B cell (primary cell): ENCODE results near the gene PRKAR1A. TPM values are rescaled to one million over a fixed set of nuclear protein-coding genes. Genes with fewer than 3 reads are reported as not detected.

Experiments used
- ATAC-seq: fragments of 200-7000 bp; cut with Tn5 transposase; one replicate; pipeline ENCODE4 v1.10.0; 2021; ENCODE audit warnings: low read depth, mild to moderate bottlenecking, moderate number of reproducible peaks, moderate library complexity
- CTCF ChIA-PET: fragments of 350-600 bp; sonication (Branson Sonifier 250); formaldehyde crosslinking; loops from one replicate; lab custom pipeline; 2021; ENCODE audit warnings: antibody characterized with exemption, inconsistent platforms; lab: Charles Lee
- POLR2A ChIA-PET: fragments of 350-600 bp; sonication (Branson Sonifier 250); formaldehyde crosslinking; loops from one replicate; lab custom pipeline; 2021; ENCODE audit warnings: antibody characterized with exemption; lab: Charles Lee
- DNase-seq: peaks from one replicate; pipeline ENCODE4 v3.0.0; 2013
- H2AFZ ChIP-seq: 2 replicates; pipeline ENCODE4 v1.6.1; 2012; ENCODE audit warnings: mild to moderate bottlenecking, low read depth, low read length; ENCODE audit not compliant: insufficient read depth, poor library complexity, severe bottlenecking
- H3K27ac ChIP-seq, 2 donors: 1 replicate in 1 of 2; 2 replicates in 1 of 2; pipeline ENCODE4 v1.5.1; 2012 to 2013; ENCODE audit warnings: low read length in 2 of 2, mild to moderate bottlenecking in 2 of 2, moderate library complexity in 1 of 2
- H3K27me3 ChIP-seq, 4 experiments: fragments of 200-600 bp in 1 of 4; sonication (generic) in 1 of 4; replicated peaks in 1 of 4; 1 replicate in 2 of 4; 2 replicates in 2 of 4; pipeline versions ENCODE4 v1.6.1 to v1.7.0; 2013 to 2016; ENCODE audit warnings: low read length in 3 of 4, mild to moderate bottlenecking in 2 of 4, mixed read lengths in 1 of 4, moderate library complexity in 1 of 4; ENCODE audit not compliant: insufficient read depth in 4 of 4, control insufficient read depth in 3 of 4; ENCODE audit errors: control extremely low read depth in 1 of 4
- H3K36me3 ChIP-seq, 2 experiments: replicated peaks in 1 of 2; 1 replicate in 1 of 2; 2 replicates in 1 of 2; pipeline versions ENCODE4 v1.6.1 to v1.7.1; 2013; ENCODE audit warnings: low read length in 1 of 2; ENCODE audit not compliant: insufficient read depth in 2 of 2, control insufficient read depth in 1 of 2; ENCODE audit errors: control extremely low read depth in 1 of 2, extremely low read depth in 1 of 2
- H3K4me1 ChIP-seq, 2 donors: fragments of 200-600 bp in 1 of 2; sonication (generic) in 1 of 2; 1 replicate in 1 of 2; 2 replicates in 1 of 2; pipeline versions ENCODE4 v1.5.1 to v1.6.1; 2013 to 2017; ENCODE audit warnings: low read length in 2 of 2; ENCODE audit not compliant: control insufficient read depth in 2 of 2, insufficient read depth in 2 of 2
- H3K4me2 ChIP-seq: replicated peaks from 2 replicates; pipeline ENCODE3; 2012; ENCODE audit warnings: mild to moderate bottlenecking, low read depth, low read length; ENCODE audit not compliant: poor library complexity, severe bottlenecking
- H3K4me3 ChIP-seq, 5 experiments: fragments of 200-600 bp in 1 of 5; sonication (generic) in 1 of 5; 1 replicate in 3 of 5; 2 replicates in 2 of 5; pipeline versions ENCODE4 v1.5.1 to v1.7.0; 2011 to 2016; ENCODE audit warnings: low read length in 4 of 5, mild to moderate bottlenecking in 4 of 5, low read depth in 2 of 5, control low read depth in 1 of 5, moderate library complexity in 1 of 5; ENCODE audit not compliant: insufficient read depth in 1 of 5; ENCODE audit errors: control extremely low read depth in 1 of 5, extremely low read depth in 1 of 5
- H3K79me2 ChIP-seq: fragments of 200-600 bp; sonication (generic); one replicate; pipeline ENCODE4 v1.6.0; 2016; ENCODE audit warnings: low read length; ENCODE audit not compliant: control insufficient read depth, insufficient read depth
- H3K9ac ChIP-seq: fragments of 200-600 bp; sonication (generic); 2 replicates; pipeline ENCODE4 v1.6.1; 2017; ENCODE audit warnings: mild to moderate bottlenecking, low read length, moderate library complexity
- H3K9me3 ChIP-seq, 3 donors: one replicate each; pipeline versions ENCODE4 v1.6.1 to v1.7.1; 2013; ENCODE audit warnings: low read length in 2 of 3; ENCODE audit not compliant: control insufficient read depth in 2 of 3, insufficient read depth in 1 of 3; ENCODE audit errors: control extremely low read depth in 1 of 3
- H4K20me1 ChIP-seq: 2 replicates; pipeline ENCODE4 v1.6.0; 2012; ENCODE audit warnings: mild to moderate bottlenecking, low read length; ENCODE audit not compliant: insufficient read depth, control insufficient read depth, poor library complexity, severe bottlenecking
- H3K27ac Mint-ChIP-seq: one replicate; pipeline ENCODE4 v1.8.0; 2021; ENCODE audit warnings: mixed read lengths
- H3K27me3 Mint-ChIP-seq: one replicate; pipeline ENCODE4 v1.8.0; 2021; ENCODE audit warnings: mixed read lengths
- H3K4me1 Mint-ChIP-seq: one replicate; pipeline ENCODE4 v1.8.0; 2021; ENCODE audit warnings: mixed read lengths
- H3K4me3 Mint-ChIP-seq: one replicate; pipeline ENCODE4 v1.8.0; 2021; ENCODE audit warnings: mixed read lengths
- H3K9me3 Mint-ChIP-seq: one replicate; pipeline ENCODE4 v1.8.0; 2022; ENCODE audit warnings: mixed read lengths; ENCODE audit not compliant: insufficient read depth
- EZH2 ChIP-seq: IDR thresholded peaks from 2 replicates; pipeline ENCODE4 v1.6.1; 2012; ENCODE audit warnings: borderline replicate concordance, low read depth, mild to moderate bottlenecking, moderate library complexity, low read length; ENCODE audit not compliant: insufficient read depth, poor library complexity, severe bottlenecking
- WGBS: methylation state at CpG from one replicate; pipeline ENCODE4 v1.1.5; 2013; ENCODE audit warnings: missing lambda C conversion rate; ENCODE audit not compliant: insufficient coverage; 5-methylcytosine and 5-hydroxymethylcytosine counted together
- intact Hi-C: fragments of 100-400 bp; cut with micrococcal nuclease; formaldehyde crosslinking; loops from one replicate; pipeline ENCODE4 v1.10.0; 2022
- polyA plus RNA-seq: library from polyadenylated mRNA; depleted of rRNA; stranded (reverse); fragments of >200 nt; gene quantifications from 2 replicates; pipeline ENCODE4 v1.2.3, GENCODE V29; 2012
- total RNA-seq, 2 donors: library from RNA; stranded (reverse); fragments of 120-200 nt in 1 of 2; gene quantifications; 1 replicate in 1 of 2; 2 replicates in 1 of 2; pipeline versions ENCODE4 v1.2.3 to v1.2.4, GENCODE V29; 2013 to 2022
- TF ChIP-seq, protein P1 (sequence below): fragments of 200-600 bp; IDR thresholded peaks from one replicate; pipeline ENCODE4 v1.8.0; 2022; ENCODE audit warnings: antibody characterized with exemption, mild to moderate bottlenecking

The PRKAR1A gene
- total and polyA plus RNA-seq, 2 donors (not counting 1 experiment from before 2014, with no cell fraction given): 63.1 to 296 TPM

DNA sequence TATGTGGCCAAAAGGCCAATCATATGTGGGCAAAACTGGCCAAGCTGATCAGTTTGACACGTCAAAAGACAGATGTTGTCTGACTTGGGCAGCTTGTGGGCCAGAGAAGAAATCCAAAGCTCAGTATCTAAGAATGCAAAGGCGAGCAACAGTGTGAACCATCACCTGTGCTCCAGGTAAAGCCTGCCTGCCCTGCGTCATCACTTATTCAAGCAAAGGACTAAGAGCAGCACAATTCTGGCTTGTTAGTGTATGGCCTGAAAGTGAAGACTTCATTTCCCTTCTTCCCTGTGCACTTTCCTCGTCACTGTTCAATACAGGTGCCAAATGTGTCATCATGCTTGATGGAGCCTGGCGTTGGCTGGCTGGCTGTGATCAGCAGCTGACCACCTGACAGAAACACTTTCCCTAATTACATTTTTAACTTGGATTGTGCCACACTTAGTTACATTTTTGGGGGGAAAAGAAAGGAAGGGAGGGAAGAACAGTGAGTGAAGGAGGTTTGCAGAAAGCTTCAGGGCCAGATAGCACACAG lies 84.2 kb downstream of the PRKAR1A start:
- Histone ChIP-seq H3K4me2 (no peak overlapping the region), H3K27ac (no peak overlapping the region), H3K9me3 (no peaks in the 10 kb centered on the region), H3K27me3 (peaks cover 0 to 34% (median 22%) of the 10 kb centered on the region in 4 experiments), H4K20me1 (no peaks in the 10 kb centered on the region), H3K4me1 (peaks cover 9 to 13% of the 10 kb centered on the region in 2 donors), H2AFZ (no peak overlapping the region), H3K79me2 (no peaks in the 10 kb centered on the region), H3K9ac (no peak overlapping the region), H3K4me3 (no peak overlapping the region), H3K36me3 (no peaks in the 10 kb centered on the region)
- DNase-seq: no peak
- ChIA-PET POLR2A (no interaction called here), CTCF (no interaction called here)
- H3K27me3 Mint-ChIP-seq: peaks cover 60% of the 10 kb centered on the region
- 89% methylated on average over 3 of the region's 5 CpGs for WGBS
- peaks cover 9% of the 10 kb centered on the region for H3K4me1 Mint-ChIP-seq
- ATAC-seq: no peak
- H3K9me3 Mint-ChIP-seq: no peaks in the 10 kb centered on the region
- H3K4me3 Mint-ChIP-seq: no peak overlapping the region
- intact Hi-C loops: no loop called here
- no peak overlapping the region for H3K27ac Mint-ChIP-seq
- TF ChIP-seq, protein P1, sequence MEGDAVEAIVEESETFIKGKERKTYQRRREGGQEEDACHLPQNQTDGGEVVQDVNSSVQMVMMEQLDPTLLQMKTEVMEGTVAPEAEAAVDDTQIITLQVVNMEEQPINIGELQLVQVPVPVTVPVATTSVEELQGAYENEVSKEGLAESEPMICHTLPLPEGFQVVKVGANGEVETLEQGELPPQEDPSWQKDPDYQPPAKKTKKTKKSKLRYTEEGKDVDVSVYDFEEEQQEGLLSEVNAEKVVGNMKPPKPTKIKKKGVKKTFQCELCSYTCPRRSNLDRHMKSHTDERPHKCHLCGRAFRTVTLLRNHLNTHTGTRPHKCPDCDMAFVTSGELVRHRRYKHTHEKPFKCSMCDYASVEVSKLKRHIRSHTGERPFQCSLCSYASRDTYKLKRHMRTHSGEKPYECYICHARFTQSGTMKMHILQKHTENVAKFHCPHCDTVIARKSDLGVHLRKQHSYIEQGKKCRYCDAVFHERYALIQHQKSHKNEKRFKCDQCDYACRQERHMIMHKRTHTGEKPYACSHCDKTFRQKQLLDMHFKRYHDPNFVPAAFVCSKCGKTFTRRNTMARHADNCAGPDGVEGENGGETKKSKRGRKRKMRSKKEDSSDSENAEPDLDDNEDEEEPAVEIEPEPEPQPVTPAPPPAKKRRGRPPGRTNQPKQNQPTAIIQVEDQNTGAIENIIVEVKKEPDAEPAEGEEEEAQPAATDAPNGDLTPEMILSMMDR: no peak
- no peak for TF ChIP-seq EZH2

DNA sequence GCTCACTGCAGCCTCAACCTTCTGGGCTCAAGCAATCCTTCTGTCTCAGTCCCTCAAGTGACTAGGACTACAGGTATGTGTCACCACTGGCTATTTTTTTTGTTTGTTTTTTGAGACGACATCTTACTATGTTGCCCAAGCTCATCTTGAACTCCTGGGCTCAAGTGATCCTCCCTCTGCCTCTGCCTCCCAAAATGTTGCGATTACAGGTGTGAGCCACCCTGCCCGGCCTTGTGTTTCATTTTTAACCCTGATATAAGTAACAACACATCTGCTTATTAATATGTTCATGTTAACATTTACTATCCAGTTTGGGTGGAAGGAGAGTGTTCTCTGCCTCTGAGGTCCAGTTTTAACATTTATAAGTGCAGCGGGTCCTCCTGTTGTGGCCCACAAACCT lies 85.8 kb downstream of the PRKAR1A start:
- DNase-seq (no peak), ATAC-seq (no peak)
- H3K36me3 ChIP-seq: no peaks in the 10 kb centered on the region
- H3K79me2 ChIP-seq: no peaks in the 10 kb centered on the region
- no CpG with 5 or more reads among the region's 4 CpGs for WGBS
- H3K27me3 ChIP-seq: peaks cover 0 to 42% (median 35%) of the 10 kb centered on the region in 4 experiments
- no peaks in the 10 kb centered on the region for H4K20me1 ChIP-seq
- H3K4me1 ChIP-seq: peaks cover 9 to 19% of the 10 kb centered on the region in 2 donors
- ChIA-PET POLR2A (no interaction called here), CTCF (no interaction called here)
- Mint-ChIP-seq H3K27ac (no peak overlapping the region), H3K27me3 (peaks cover 65% of the 10 kb centered on the region), H3K4me3 (no peak overlapping the region), H3K4me1 (peaks cover 16% of the 10 kb centered on the region), H3K9me3 (peaks cover 2% of the 10 kb centered on the region)
- no peak overlapping the region for H3K27ac ChIP-seq
- H2AFZ ChIP-seq: no peak overlapping the region
- no peak for TF ChIP-seq EZH2
- TF ChIP-seq, protein P1: no peak
- H3K4me3 ChIP-seq: no peak overlapping the region
- no peak overlapping the region for H3K4me2 ChIP-seq
- no peaks in the 10 kb centered on the region for H3K9me3 ChIP-seq
- H3K9ac ChIP-seq: no peak overlapping the region
- intact Hi-C loops: no loop called here
